H1 (cell line): ENCODE results near the gene TMEM126B.

Experiments used
- BACH1 ChIP-seq: IDR thresholded peaks from 2 replicates; pipeline ENCODE4 v1.6.1; 2012; ENCODE audit warnings: low read length, improper control_type of control experiment
- CEBPB ChIP-seq: IDR thresholded peaks from 2 replicates; pipeline ENCODE4 v1.6.1; 2012; ENCODE audit warnings: low read depth, low read length
- CREB1 ChIP-seq: IDR thresholded peaks from 2 replicates; pipeline ENCODE4 v1.6.1; 2012; ENCODE audit warnings: inconsistent platforms
- EZH2 ChIP-seq: fragments of 200-600 bp; sonication (generic); IDR thresholded peaks from 2 replicates; pipeline ENCODE4 v1.7.1; 2012; ENCODE audit warnings: low read depth, mild to moderate bottlenecking, moderate library complexity, low read length, inconsistent platforms; ENCODE audit not compliant: severe bottlenecking
- GTF2F1 ChIP-seq: IDR thresholded peaks from 2 replicates; pipeline ENCODE4 v1.6.1; 2012; ENCODE audit warnings: low read depth, low read length, improper control_type of control experiment, borderline replicate concordance
- POLR2AphosphoS5 ChIP-seq: IDR thresholded peaks from 2 replicates; pipeline ENCODE4 v1.6.1; 2011; ENCODE audit warnings: low read depth, low read length
- TF ChIP-seq, protein P1 (sequence below): IDR thresholded peaks from 2 replicates; pipeline ENCODE4 v1.6.1; 2012; ENCODE audit warnings: inconsistent platforms
- TF ChIP-seq, protein P2 (sequence below), 3 experiments: IDR thresholded peaks; 1 replicate in 2 of 3; 2 replicates in 1 of 3; pipeline versions ENCODE4 v1.5.1 to v1.6.1; 2011; ENCODE audit warnings: low read length in 3 of 3, mild to moderate bottlenecking in 3 of 3, inconsistent platforms in 2 of 3, low read depth in 1 of 3, moderate library complexity in 1 of 3; ENCODE audit not compliant: insufficient read depth in 1 of 3; ENCODE audit errors: control extremely low read depth in 1 of 3

DNA sequence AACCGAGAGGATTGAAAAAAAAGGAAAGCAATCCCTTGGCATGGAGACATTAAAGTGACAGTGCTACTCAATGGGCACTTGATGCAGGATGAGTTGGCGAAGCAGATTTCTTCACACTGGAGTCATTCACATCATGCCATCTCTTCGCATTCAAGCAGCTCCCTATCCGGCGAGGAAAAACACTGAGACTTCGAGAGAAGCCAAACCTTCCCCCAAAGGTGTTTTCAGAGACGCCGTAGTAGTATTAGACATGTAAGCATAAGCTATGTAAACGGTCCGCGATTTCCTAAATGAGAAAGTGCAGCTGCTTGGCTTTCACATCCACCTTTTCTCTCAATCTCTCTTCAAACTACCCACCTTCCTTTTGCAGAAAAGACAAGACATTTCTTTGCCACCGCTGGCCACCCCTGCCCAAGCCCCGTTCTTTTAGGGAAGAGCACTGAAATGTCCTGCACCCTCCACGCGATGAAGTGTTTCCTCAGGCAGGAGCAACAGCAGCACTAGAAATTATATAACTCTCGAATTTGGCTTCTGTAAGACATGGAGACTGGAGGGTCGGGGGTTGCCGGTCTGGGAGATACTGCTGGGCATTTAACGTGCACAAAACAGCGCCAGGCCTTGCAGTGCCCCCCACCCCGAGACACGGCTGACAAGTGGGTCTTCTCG lies 928 bp upstream of the TMEM126B start, which contains the start of gene DLG2:
- TF ChIP-seq CREB1 = no peak
- TF ChIP-seq, protein P1, sequence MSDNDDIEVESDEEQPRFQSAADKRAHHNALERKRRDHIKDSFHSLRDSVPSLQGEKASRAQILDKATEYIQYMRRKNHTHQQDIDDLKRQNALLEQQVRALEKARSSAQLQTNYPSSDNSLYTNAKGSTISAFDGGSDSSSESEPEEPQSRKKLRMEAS = no peak
- TF ChIP-seq CEBPB = no peak
- no peak for TF ChIP-seq GTF2F1
- TF ChIP-seq BACH1 = no peak
- TF ChIP-seq POLR2AphosphoS5 = no peak
- no peak for TF ChIP-seq EZH2
- TF ChIP-seq, protein P2, sequence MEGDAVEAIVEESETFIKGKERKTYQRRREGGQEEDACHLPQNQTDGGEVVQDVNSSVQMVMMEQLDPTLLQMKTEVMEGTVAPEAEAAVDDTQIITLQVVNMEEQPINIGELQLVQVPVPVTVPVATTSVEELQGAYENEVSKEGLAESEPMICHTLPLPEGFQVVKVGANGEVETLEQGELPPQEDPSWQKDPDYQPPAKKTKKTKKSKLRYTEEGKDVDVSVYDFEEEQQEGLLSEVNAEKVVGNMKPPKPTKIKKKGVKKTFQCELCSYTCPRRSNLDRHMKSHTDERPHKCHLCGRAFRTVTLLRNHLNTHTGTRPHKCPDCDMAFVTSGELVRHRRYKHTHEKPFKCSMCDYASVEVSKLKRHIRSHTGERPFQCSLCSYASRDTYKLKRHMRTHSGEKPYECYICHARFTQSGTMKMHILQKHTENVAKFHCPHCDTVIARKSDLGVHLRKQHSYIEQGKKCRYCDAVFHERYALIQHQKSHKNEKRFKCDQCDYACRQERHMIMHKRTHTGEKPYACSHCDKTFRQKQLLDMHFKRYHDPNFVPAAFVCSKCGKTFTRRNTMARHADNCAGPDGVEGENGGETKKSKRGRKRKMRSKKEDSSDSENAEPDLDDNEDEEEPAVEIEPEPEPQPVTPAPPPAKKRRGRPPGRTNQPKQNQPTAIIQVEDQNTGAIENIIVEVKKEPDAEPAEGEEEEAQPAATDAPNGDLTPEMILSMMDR (IDR thresholded peaks at IDR 0.05; ENCODE audit: control extremely low read depth in 1 of 3, insufficient read depth in 1 of 3, low read depth in 1 of 3, low read length in 3 of 3) = no peak
